ENCODE results near the gene ZNF423. TPM values are rescaled to one million over a fixed set of nuclear protein-coding genes. Genes with fewer than 3 reads are reported as not detected.

The ZNF423 gene
- total and polyA plus RNA-seq, 2 experiments from 2014 or later: 12.3 to 22.2 TPM

DNA sequence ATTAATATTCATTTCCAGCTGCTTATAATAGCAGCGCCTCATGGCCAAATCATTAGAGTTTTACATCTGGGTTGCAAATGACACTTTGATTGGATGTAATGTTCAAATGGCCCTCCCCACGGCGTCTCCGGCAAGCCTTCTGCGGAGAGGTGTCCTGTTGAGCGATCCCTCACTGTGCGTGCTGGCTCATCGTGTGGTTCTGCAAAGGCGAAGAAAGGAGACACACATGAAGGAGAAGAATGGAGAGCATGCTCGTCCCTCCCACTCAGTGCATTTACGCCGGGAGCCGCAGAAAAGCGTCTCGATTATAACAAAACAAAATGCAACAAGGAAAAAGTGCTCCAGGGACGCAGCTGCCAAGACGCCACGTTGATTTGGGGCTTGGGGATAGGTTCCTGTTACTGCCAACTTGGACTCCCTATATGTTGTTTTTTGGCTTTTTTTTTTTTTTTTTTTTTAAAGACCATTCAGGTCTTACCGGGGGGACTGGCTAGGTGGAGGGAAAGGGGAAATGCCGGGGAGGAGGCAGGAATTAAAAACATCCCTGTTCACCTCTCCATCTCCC is 364.7 kb downstream of the ZNF423 start:
- H3K4me3 ChIP-seq: no peak overlapping the region
- TF ChIP-seq, protein P1, sequence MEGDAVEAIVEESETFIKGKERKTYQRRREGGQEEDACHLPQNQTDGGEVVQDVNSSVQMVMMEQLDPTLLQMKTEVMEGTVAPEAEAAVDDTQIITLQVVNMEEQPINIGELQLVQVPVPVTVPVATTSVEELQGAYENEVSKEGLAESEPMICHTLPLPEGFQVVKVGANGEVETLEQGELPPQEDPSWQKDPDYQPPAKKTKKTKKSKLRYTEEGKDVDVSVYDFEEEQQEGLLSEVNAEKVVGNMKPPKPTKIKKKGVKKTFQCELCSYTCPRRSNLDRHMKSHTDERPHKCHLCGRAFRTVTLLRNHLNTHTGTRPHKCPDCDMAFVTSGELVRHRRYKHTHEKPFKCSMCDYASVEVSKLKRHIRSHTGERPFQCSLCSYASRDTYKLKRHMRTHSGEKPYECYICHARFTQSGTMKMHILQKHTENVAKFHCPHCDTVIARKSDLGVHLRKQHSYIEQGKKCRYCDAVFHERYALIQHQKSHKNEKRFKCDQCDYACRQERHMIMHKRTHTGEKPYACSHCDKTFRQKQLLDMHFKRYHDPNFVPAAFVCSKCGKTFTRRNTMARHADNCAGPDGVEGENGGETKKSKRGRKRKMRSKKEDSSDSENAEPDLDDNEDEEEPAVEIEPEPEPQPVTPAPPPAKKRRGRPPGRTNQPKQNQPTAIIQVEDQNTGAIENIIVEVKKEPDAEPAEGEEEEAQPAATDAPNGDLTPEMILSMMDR (IDR thresholded peaks at IDR 0.05; ENCODE audit: low read depth, low read length): no peak
- no peaks in the 10 kb centered on the region for H3K9me3 ChIP-seq (ENCODE audit: low read depth)
- DNase-seq (ENCODE audit: low read depth in 1 of 2, low spot score in 1 of 2): no peak
- no peak overlapping the region for H3K27ac ChIP-seq
- no peaks in the 10 kb centered on the region for H3K4me1 ChIP-seq (ENCODE audit: low read depth)
- H3K27me3 ChIP-seq: no peaks in the 10 kb centered on the region
- H3K36me3 ChIP-seq: no peaks in the 10 kb centered on the region

DNA sequence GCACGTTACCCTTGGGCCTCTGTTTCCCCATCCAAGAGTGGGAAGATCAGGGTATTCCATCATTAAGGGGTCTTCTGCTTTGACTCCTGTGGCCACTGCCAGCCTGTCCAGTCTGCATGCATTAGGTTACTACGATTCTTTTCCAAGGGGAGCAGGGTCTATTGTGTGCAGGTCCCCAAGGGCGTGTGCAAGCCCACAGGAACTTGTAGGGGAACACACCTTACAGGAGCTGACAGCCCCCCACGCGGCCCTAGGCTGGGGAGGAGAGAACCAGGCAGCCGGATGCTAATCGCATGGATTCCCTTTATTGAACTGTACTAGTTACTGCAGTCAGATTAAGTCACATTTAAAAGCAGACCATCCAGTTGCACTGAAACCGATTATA is 365.6 kb downstream of the ZNF423 start:
- no peak for DNase-seq (ENCODE audit: low read depth in 1 of 2, low spot score in 1 of 2)
- Histone ChIP-seq H3K36me3 (no peaks in the 10 kb centered on the region), H3K9me3 (ENCODE audit: low read depth) (no peaks in the 10 kb centered on the region), H3K4me3 (no peak overlapping the region), H3K4me1 (ENCODE audit: low read depth) (no peaks in the 10 kb centered on the region), H3K27ac (no peak overlapping the region), H3K27me3 (no peaks in the 10 kb centered on the region)
- TF ChIP-seq, protein P1 (IDR thresholded peaks at IDR 0.05; ENCODE audit: low read depth, low read length): no peak

DNA sequence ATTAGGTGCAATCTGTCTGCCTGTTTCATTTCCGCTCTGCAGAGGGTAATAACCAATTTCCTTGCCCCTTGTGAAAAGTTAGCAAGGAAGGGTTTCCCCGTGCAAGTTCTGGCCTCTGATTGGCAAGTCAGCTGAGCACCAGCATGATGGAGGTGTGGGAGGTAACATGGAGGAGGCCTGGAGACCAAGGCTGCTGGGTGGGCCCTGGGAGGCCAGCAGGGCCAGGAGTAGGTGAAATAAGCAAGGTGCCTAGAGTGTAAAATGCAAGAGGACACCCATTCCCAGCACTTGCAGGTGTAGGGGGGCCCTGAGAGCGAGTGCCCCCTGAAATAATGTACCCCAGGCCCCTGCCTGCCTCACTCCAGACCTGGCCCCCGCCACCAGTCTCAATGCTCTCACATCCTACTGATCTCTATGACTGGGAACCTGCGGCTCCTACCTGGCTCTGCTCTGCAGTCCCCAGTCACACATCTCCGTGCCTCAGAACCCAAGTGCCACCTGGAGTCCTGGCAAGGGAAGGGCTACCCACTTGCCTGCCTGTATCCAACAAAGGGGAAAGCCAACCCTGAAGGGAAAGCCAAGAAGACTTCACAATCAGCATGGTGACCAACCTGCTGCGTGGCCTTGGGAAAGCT is 366.1 kb downstream of the ZNF423 start:
- no peaks in the 10 kb centered on the region for H3K36me3 ChIP-seq
- H3K27ac ChIP-seq: no peak overlapping the region
- TF ChIP-seq, protein P1 (IDR thresholded peaks at IDR 0.05; ENCODE audit: low read depth, low read length): no peak
- DNase-seq (ENCODE audit: low read depth in 1 of 2, low spot score in 1 of 2): no peak
- no peaks in the 10 kb centered on the region for H3K9me3 ChIP-seq (ENCODE audit: low read depth)
- no peaks in the 10 kb centered on the region for H3K27me3 ChIP-seq
- H3K4me1 ChIP-seq (ENCODE audit: low read depth): no peaks in the 10 kb centered on the region
- no peak overlapping the region for H3K4me3 ChIP-seq

DNA sequence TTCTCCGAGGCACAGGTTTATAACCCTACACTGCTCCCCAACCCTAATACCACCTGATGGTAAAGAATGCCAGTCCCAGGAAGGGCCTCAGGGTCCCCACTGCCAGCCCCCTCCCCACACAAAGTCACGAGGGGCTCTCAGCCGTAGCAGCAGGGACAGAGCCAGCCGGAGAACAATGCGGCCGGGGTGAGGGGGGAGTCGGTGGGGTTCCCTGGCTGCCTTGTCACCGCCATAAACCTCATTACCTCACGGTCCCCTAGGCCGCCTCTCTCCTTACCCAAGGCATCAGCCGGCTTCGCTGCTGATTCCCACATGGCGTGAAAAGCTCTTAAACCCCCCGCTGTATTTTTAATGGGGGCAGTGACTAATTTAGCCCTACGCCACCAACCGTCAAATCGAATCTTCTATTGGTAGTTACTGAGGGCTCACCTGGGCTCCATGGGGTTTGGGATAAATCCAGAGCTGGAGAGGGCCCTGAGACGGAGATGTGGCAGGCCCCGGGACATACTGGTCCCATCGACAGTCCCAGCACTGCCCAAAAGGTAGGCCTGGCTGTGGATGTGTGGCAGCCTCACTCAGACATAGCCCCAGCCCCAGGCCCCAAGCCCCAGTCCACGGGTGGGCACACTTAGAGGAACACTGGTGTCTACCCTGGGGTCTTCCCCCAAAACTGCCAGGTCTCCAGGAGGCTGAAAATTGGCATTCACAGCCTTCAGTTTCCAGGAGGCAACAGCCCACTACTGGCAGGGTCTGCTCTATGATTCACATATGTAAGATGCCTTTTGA is 367.0 kb downstream of the ZNF423 start:
- H3K9me3 ChIP-seq (ENCODE audit: low read depth): no peaks in the 10 kb centered on the region
- no peak overlapping the region for H3K4me3 ChIP-seq
- no peaks in the 10 kb centered on the region for H3K36me3 ChIP-seq
- no peak for DNase-seq (ENCODE audit: low read depth in 1 of 2, low spot score in 1 of 2)
- H3K4me1 ChIP-seq (ENCODE audit: low read depth): peaks cover 3% of the 10 kb centered on the region
- no peak overlapping the region for H3K27ac ChIP-seq
- TF ChIP-seq, protein P1 (IDR thresholded peaks at IDR 0.05; ENCODE audit: low read depth, low read length): no peak
- H3K27me3 ChIP-seq: no peaks in the 10 kb centered on the region

DNA sequence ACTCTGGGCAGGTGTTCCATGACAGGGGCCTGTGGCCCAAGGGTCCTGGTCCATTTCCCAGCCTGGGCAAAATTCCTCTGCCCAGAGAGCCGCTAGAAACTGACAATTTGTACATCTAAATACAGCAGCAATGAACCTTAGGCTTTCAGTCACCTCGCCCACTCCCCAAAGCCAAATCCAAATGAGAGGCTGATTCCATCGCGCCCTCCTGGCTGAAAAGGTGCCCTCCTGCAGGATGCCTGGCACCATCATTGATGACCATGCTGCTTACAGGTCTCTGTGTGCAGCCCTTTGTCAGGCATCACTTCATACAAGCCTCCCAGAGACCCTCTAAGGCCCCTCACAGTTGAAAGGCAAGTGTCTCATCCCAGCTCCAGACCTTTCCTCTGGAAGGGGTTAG is 367.6 kb downstream of the ZNF423 start:
- no peak for DNase-seq (ENCODE audit: low read depth in 1 of 2, low spot score in 1 of 2)
- H3K4me3 ChIP-seq: no peak overlapping the region
- peaks cover 4% of the 10 kb centered on the region for H3K4me1 ChIP-seq (ENCODE audit: low read depth)
- H3K27me3 ChIP-seq: no peaks in the 10 kb centered on the region
- H3K27ac ChIP-seq: no peak overlapping the region
- no peaks in the 10 kb centered on the region for H3K9me3 ChIP-seq (ENCODE audit: low read depth)
- H3K36me3 ChIP-seq: no peaks in the 10 kb centered on the region
- TF ChIP-seq, protein P1 (IDR thresholded peaks at IDR 0.05; ENCODE audit: low read depth, low read length): no peak
